H1 (cell line): ENCODE results near the gene OXSR1. TPM values are rescaled to one million over a fixed set of nuclear protein-coding genes. Genes with fewer than 3 reads are reported as not detected.

ENCODE experiments used
- CTCF ChIA-PET: fragments of 300-600 bp; sonication (Branson Sonifier 250); formaldehyde crosslinking; loops from one replicate; lab custom pipeline; 2021; ENCODE audit not compliant: partially characterized antibody; lab: Charles Lee
- POLR2A ChIA-PET: fragments of 300-600 bp; sonication (Branson Sonifier 250); formaldehyde crosslinking; loops from one replicate; lab custom pipeline; 2021; ENCODE audit warnings: inconsistent platforms; ENCODE audit not compliant: partially characterized antibody; lab: Charles Lee
- DNase-seq, 2 experiments: peaks; one replicate each; pipeline versions ENCODE4 v3.0.0 to v3.0.0-alpha.2; 2010 to 2022; ENCODE audit warnings: low spot score in 2 of 2, low read depth in 1 of 2, mixed read lengths in 1 of 2
- FAIRE-seq: peaks from 2 replicates; lab custom pipeline; 2011; peaks lifted over from hg19 to GRCh38; lab: Jason Lieb, UNC
- H2AFZ ChIP-seq: 2 replicates; pipeline ENCODE4 v1.8.1; 2012; ENCODE audit warnings: low read length, inconsistent platforms
- H2AK5ac ChIP-seq: 2 replicates; pipeline ENCODE4 v1.6.1; 2013; ENCODE audit warnings: low read depth, low read length
- H2BK120ac ChIP-seq: replicated peaks from 2 replicates; pipeline ENCODE3; 2013; ENCODE audit warnings: low read depth, low read length, inconsistent platforms
- H2BK12ac ChIP-seq: 2 replicates; pipeline ENCODE4 v1.6.1; 2013; ENCODE audit warnings: low read depth, low read length
- H2BK15ac ChIP-seq: 2 replicates; pipeline ENCODE4 v1.6.1; 2013; ENCODE audit warnings: low read length
- H2BK20ac ChIP-seq: 2 replicates; pipeline ENCODE4 v1.6.1; 2013; ENCODE audit warnings: low read length
- H2BK5ac ChIP-seq: 2 replicates; pipeline ENCODE4 v1.6.1; 2013; ENCODE audit warnings: low read depth, low read length
- H3K14ac ChIP-seq: 2 replicates; pipeline ENCODE4 v1.6.1; 2013; ENCODE audit warnings: inconsistent platforms; ENCODE audit not compliant: insufficient read length
- H3K18ac ChIP-seq: 2 replicates; pipeline ENCODE4 v1.6.1; 2013; ENCODE audit warnings: low read length; ENCODE audit errors: extremely low read depth
- H3K23ac ChIP-seq: 2 replicates; pipeline ENCODE4 v1.6.1; 2013; ENCODE audit warnings: inconsistent platforms; ENCODE audit not compliant: insufficient read length
- H3K23me2 ChIP-seq: 2 replicates; pipeline ENCODE4 v1.6.1; 2013; ENCODE audit warnings: low read depth, low read length
- H3K27ac ChIP-seq: 2 replicates; pipeline ENCODE4 v1.6.1; 2011; ENCODE audit warnings: low read depth, low read length, inconsistent platforms
- H3K27me3 ChIP-seq, 4 experiments: replicated peaks in 1 of 4; 1 replicate in 1 of 4; 2 replicates in 3 of 4; pipeline versions ENCODE4 v1.6.1 to v1.8.1; 2011 to 2013; ENCODE audit warnings: low read length in 3 of 4, mild to moderate bottlenecking in 3 of 4, inconsistent platforms in 2 of 4, mixed read lengths in 2 of 4, moderate library complexity in 1 of 4; ENCODE audit not compliant: control insufficient read depth in 3 of 4, insufficient read depth in 3 of 4; ENCODE audit errors: extremely low read depth in 1 of 4
- H3K36me3 ChIP-seq, 4 experiments: 2 replicates each; pipeline versions ENCODE4 v1.6.1 to v1.8.1; 2011 to 2013; ENCODE audit warnings: mild to moderate bottlenecking in 4 of 4, low read length in 3 of 4, moderate library complexity in 2 of 4, control low read depth in 1 of 4, inconsistent platforms in 1 of 4; ENCODE audit not compliant: insufficient read depth in 4 of 4, control insufficient read depth in 2 of 4
- H3K4ac ChIP-seq: replicated peaks from 2 replicates; pipeline ENCODE3; 2013; ENCODE audit warnings: low read length, low read depth, mixed read lengths, inconsistent platforms; ENCODE audit not compliant: insufficient read length
- H3K4me1 ChIP-seq, 4 experiments: replicated peaks in 1 of 4; 1 replicate in 1 of 4; 2 replicates in 3 of 4; pipeline versions ENCODE4 v1.6.1 to v1.8.1; 2011 to 2013; ENCODE audit warnings: low read length in 3 of 4, inconsistent platforms in 2 of 4, mixed read lengths in 1 of 4; ENCODE audit not compliant: insufficient read depth in 4 of 4, control insufficient read depth in 3 of 4
- H3K4me2 ChIP-seq, 2 experiments: 2 replicates each; pipeline versions ENCODE4 v1.6.1 to v1.8.1; 2011 to 2013; ENCODE audit warnings: low read depth in 2 of 2, low read length in 2 of 2, control low read depth in 1 of 2, inconsistent platforms in 1 of 2, mild to moderate bottlenecking in 1 of 2; ENCODE audit not compliant: insufficient read depth in 1 of 2
- H3K4me3 ChIP-seq, 4 experiments: fragments of 200-600, 300-600 bp in 1 of 4; sonication (generic), shearing (Covaris generic), sonication (Bioruptor Twin) in 1 of 4; 2 replicates each; pipeline versions ENCODE4 v1.5.1 to v1.8.1; 2011 to 2016; ENCODE audit warnings: low read length in 4 of 4, low read depth in 3 of 4, control low read depth in 2 of 4, inconsistent platforms in 2 of 4, mild to moderate bottlenecking in 2 of 4, mixed read lengths in 1 of 4, moderate library complexity in 1 of 4; ENCODE audit not compliant: insufficient read depth in 2 of 4; ENCODE audit errors: extremely low read depth in 1 of 4
- H3K56ac ChIP-seq: replicated peaks from 2 replicates; pipeline ENCODE3; 2013; ENCODE audit warnings: low read depth, mild to moderate bottlenecking, mixed read lengths, low read length, inconsistent platforms; ENCODE audit not compliant: insufficient read length
- H3K79me1 ChIP-seq: 2 replicates; pipeline ENCODE4 v1.6.1; 2013; ENCODE audit warnings: low read depth, low read length, control low read depth
- H3K79me2 ChIP-seq, 2 experiments: 2 replicates each; pipeline versions ENCODE4 v1.6.1 to v1.8.1; 2012 to 2013; ENCODE audit warnings: low read length in 2 of 2, mild to moderate bottlenecking in 2 of 2, inconsistent platforms in 1 of 2; ENCODE audit not compliant: insufficient read depth in 2 of 2, control insufficient read depth in 1 of 2
- H3K9ac ChIP-seq, 4 experiments: replicated peaks in 1 of 4; 1 replicate in 1 of 4; 2 replicates in 3 of 4; pipeline versions ENCODE4 v1.6.1 to v1.8.1; 2011 to 2013; ENCODE audit warnings: low read depth in 3 of 4, low read length in 3 of 4, control low read depth in 2 of 4, mild to moderate bottlenecking in 2 of 4, moderate library complexity in 2 of 4, inconsistent platforms in 1 of 4; ENCODE audit errors: extremely low read depth in 1 of 4
- H3K9me3 ChIP-seq, 2 experiments: 2 replicates each; pipeline versions ENCODE4 v1.6.1 to v1.8.1; 2012 to 2013; ENCODE audit warnings: mild to moderate bottlenecking in 2 of 2, moderate library complexity in 2 of 2, control low read depth in 1 of 2, inconsistent platforms in 1 of 2, low read depth in 1 of 2, low read length in 1 of 2, mixed read lengths in 1 of 2; ENCODE audit not compliant: insufficient read depth in 2 of 2
- H4K20me1 ChIP-seq, 2 experiments: replicated peaks in 1 of 2; 2 replicates each; pipeline versions ENCODE3 to v1.8.1; 2011 to 2013; ENCODE audit warnings: inconsistent platforms in 2 of 2, low read length in 2 of 2, mild to moderate bottlenecking in 1 of 2; ENCODE audit not compliant: insufficient read depth in 2 of 2, control insufficient read depth in 1 of 2
- H4K5ac ChIP-seq: 2 replicates; pipeline ENCODE4 v1.6.1; 2013; ENCODE audit warnings: low read length, low read depth, mixed read lengths, inconsistent platforms; ENCODE audit not compliant: insufficient read length
- H4K8ac ChIP-seq: 2 replicates; pipeline ENCODE4 v1.8.0; 2013; ENCODE audit warnings: mild to moderate bottlenecking, moderate library complexity, low read length, inconsistent platforms; ENCODE audit not compliant: insufficient read depth; ENCODE audit errors: extremely low read depth
- H4K91ac ChIP-seq: replicated peaks from 2 replicates; pipeline ENCODE3; 2013; ENCODE audit warnings: low read length, mixed read lengths, inconsistent platforms; ENCODE audit not compliant: insufficient read length
- CTCF ChIP-seq, 3 experiments: IDR thresholded peaks; 1 replicate in 2 of 3; 2 replicates in 1 of 3; pipeline versions ENCODE4 v1.5.1 to v1.6.1; 2011; ENCODE audit warnings: low read length in 3 of 3, mild to moderate bottlenecking in 3 of 3, inconsistent platforms in 2 of 3, low read depth in 1 of 3, moderate library complexity in 1 of 3; ENCODE audit not compliant: insufficient read depth in 1 of 3; ENCODE audit errors: control extremely low read depth in 1 of 3
- GABPA ChIP-seq: IDR thresholded peaks from 2 replicates; pipeline ENCODE4 v1.6.1; 2011; ENCODE audit warnings: mild to moderate bottlenecking, low read length, moderate library complexity, borderline replicate concordance; ENCODE audit not compliant: insufficient read depth
- RAD21 ChIP-seq, 2 experiments: IDR thresholded peaks in 1 of 2; conservative IDR thresholded peaks in 1 of 2; 2 replicates each; pipeline ENCODE4 v1.6.1; 2011; ENCODE audit warnings: low read depth in 2 of 2, low read length in 2 of 2, improper control_type of control experiment in 1 of 2, inconsistent platforms in 1 of 2, mild to moderate bottlenecking in 1 of 2, moderate library complexity in 1 of 2
- WGBS, 2 experiments: shearing (Covaris generic) in 1 of 2; methylation state at CpG; one replicate each; pipeline versions ENCODE4 v1.1.6 to v1.1.7; 2013 to 2015; ENCODE audit warnings: low lambda C conversion rate in 2 of 2, mixed read lengths in 2 of 2, inconsistent platforms in 1 of 2, low coverage in 1 of 2, missing lambda C conversion rate in 1 of 2; ENCODE audit not compliant: insufficient replicate concordance in 2 of 2, insufficient coverage in 1 of 2, insufficient read length in 1 of 2; ENCODE audit errors: extremely low coverage in 1 of 2, missing lambda C conversion rate in 1 of 2; 5-methylcytosine and 5-hydroxymethylcytosine counted together
- polyA plus RNA-seq, 7 experiments: library from polyadenylated mRNA; depleted of rRNA in 3 of 7; stranded (reverse) in 5 of 7; unstranded in 2 of 7; fragments of >200 nt in 5 of 7; fragments of 200-250 nt in 2 of 7; gene quantifications; 1 replicate in 5 of 7; 2 replicates in 1 of 7; 4 replicates in 1 of 7; pipeline versions ENCODE4 v1.2.1 to v1.2.3, GENCODE V29; 2011 to 2013; ENCODE audit warnings: missing spikeins in 2 of 7, mixed read lengths in 2 of 7
- total RNA-seq: library from RNA; stranded (reverse); fragmentation: NEBNext Ultra II Directional; extraction: Animal tissue kit (Norgen Biotek cat#: 25700); gene quantifications from 2 replicates; pipeline ENCODE4 v1.2.1, GENCODE V29; 2021

The OXSR1 gene
- total and polyA plus RNA-seq, 2 of the 8 experiments (the other 6 are each of a cell fraction or from before 2014, with no cell fraction given), result 25.1 to 47.0 TPM

GRCh38 chr3:38131621-38132369 is 33.5 kb upstream of the OXSR1 start:
- H3K23me2 ChIP-seq, result peaks cover 3% of the 10 kb centered on the region; the same call in 1 of the 2 replicates
- peaks cover 0 to 3% (median under 1%) of the 10 kb centered on the region in 4 experiments; a peak in 1 of 7 replicates for H3K4me1 ChIP-seq
- H3K4me2 ChIP-seq, result no peak overlapping the region
- DNase-seq (peak in 1 of 2 experiments; percentile 88), FAIRE-seq (no peak)
- no peaks in the 10 kb centered on the region for H3K27me3 ChIP-seq
- H2BK12ac ChIP-seq, result no peak overlapping the region
- no peaks in the 10 kb centered on the region; the same call in 1 of the 2 replicates for H3K79me1 ChIP-seq
- H3K36me3 ChIP-seq, result peaks cover 14 to 42% (median 30%) of the 10 kb centered on the region in 4 experiments
- no peak overlapping the region for H3K9ac ChIP-seq
- H2BK20ac ChIP-seq, result no peak overlapping the region
- H3K23ac ChIP-seq, result no peak overlapping the region
- H3K79me2 ChIP-seq, result peaks cover 0 to 5% of the 10 kb centered on the region in 2 experiments; a peak in 1 of 4 replicates
- H2AK5ac ChIP-seq, result no peak overlapping the region
- H4K91ac ChIP-seq, result no peak overlapping the region
- peak in 2 of 3 experiments; percentile 80 to 82; a peak in 3 of 4 replicates for TF ChIP-seq CTCF (IDR thresholded peaks at IDR 0.05; ENCODE audit: control extremely low read depth in 1 of 3, insufficient read depth in 1 of 3, low read depth in 1 of 3, low read length in 3 of 3)
- TF ChIP-seq RAD21 (IDR thresholded peaks at IDR 0.05 in 1 of 2, conservative IDR thresholded peaks at IDR 0.05 in 1 of 2; ENCODE audit: low read depth in 2 of 2, low read length in 2 of 2), result peak; percentile 77 to 85
- TF ChIP-seq GABPA, result no peak
- TF ChIP-seq, all 59 proteins: peak for 2
- WGBS, 2 experiments, result 62% methylated on average over 6 of the region's 6 CpGs; no CpG with 5 or more reads in 1 of the 2 experiments
- Histone ChIP-seq H4K5ac (no peak overlapping the region), H2AFZ (no peak overlapping the region), H3K4ac (no peak overlapping the region), H3K14ac (no peak overlapping the region), H2BK5ac (no peak overlapping the region), H3K56ac (no peak overlapping the region), H3K18ac (no peak overlapping the region), H4K20me1 (peaks cover 9 to 13% of the 10 kb centered on the region in 2 experiments), H4K8ac (no peak overlapping the region; the same call in 1 of the 2 replicates), H2BK15ac (no peak overlapping the region), H3K27ac (no peak overlapping the region), H3K4me3 (no peak overlapping the region), H2BK120ac (no peak overlapping the region), H3K9me3 (no peaks in the 10 kb centered on the region)
- POLR2A ChIA-PET, result interaction anchor here (1.4 kb wide), 1 partner anchor 32 kb away, joined by 3 read pairs; no protein-coding TSS in a partner anchor
- CTCF ChIA-PET, result interaction anchor here (0.6 to 9.6 kb wide), 28 partner anchors 9 to 530 kb away, joined by 3 to 105 read pairs (median 4); partner anchors contain the start of genes SLC22A14 and XYLB
